Common myeloid progenitor, CD34-positive (primary cell): ENCODE data around the gene CLIC3.
A peak's percentile ranks its signal among the peaks of the same experiment; 100 is the strongest.

Experiments
- CTCF ChIA-PET: fragments of 350-600 bp; sonication (Branson Sonifier 250); formaldehyde crosslinking; loops from one replicate; lab custom pipeline; 2021; ENCODE audit warnings: antibody characterized with exemption; lab: Charles Lee
- POLR2A ChIA-PET: fragments of 350-600 bp; sonication (Branson Sonifier 250); formaldehyde crosslinking; loops from one replicate; lab custom pipeline; 2021; ENCODE audit warnings: antibody characterized with exemption; lab: Charles Lee
- DNase-seq, 3 donors: peaks; one replicate each; pipeline versions ENCODE4 v3.0.0 to v3.0.0-alpha.2; 2013
- H3K27ac ChIP-seq, 2 experiments: 1 replicate in 1 of 2; 2 replicates in 1 of 2; pipeline ENCODE4 v1.7.0; 2013; ENCODE audit warnings: inconsistent platforms in 2 of 2, low read length in 2 of 2, mild to moderate bottlenecking in 2 of 2, low read depth in 1 of 2, moderate library complexity in 1 of 2; ENCODE audit not compliant: severe bottlenecking in 2 of 2, insufficient read depth in 1 of 2, poor library complexity in 1 of 2
- H3K27me3 ChIP-seq, 5 experiments: replicated peaks in 2 of 5; 1 replicate in 3 of 5; 2 replicates in 2 of 5; pipeline versions ENCODE4 v1.6.1 to v1.7.0; 2013; ENCODE audit warnings: low read length in 4 of 5, mild to moderate bottlenecking in 2 of 5, moderate library complexity in 2 of 5, inconsistent platforms in 1 of 5; ENCODE audit not compliant: insufficient read depth in 5 of 5, control insufficient read depth in 4 of 5
- H3K36me3 ChIP-seq, 4 experiments: 1 replicate in 2 of 4; 2 replicates in 2 of 4; pipeline versions ENCODE4 v1.6.1 to v1.7.0; 2013; ENCODE audit warnings: low read length in 3 of 4, control low read depth in 1 of 4, mild to moderate bottlenecking in 1 of 4; ENCODE audit not compliant: control insufficient read depth in 4 of 4, insufficient read depth in 4 of 4
- H3K4me1 ChIP-seq, 4 experiments: 1 replicate in 3 of 4; 2 replicates in 1 of 4; pipeline versions ENCODE4 v1.6.1 to v1.7.1; 2013; ENCODE audit warnings: low read length in 3 of 4, mild to moderate bottlenecking in 3 of 4, control low read depth in 1 of 4, inconsistent platforms in 1 of 4, moderate library complexity in 1 of 4; ENCODE audit not compliant: control insufficient read depth in 4 of 4, insufficient read depth in 4 of 4; ENCODE audit errors: control extremely low read depth in 1 of 4
- H3K4me3 ChIP-seq, 7 experiments: 1 replicate in 4 of 7; 2 replicates in 3 of 7; pipeline versions ENCODE4 v1.5.1 to v1.7.0; 2013; ENCODE audit warnings: mild to moderate bottlenecking in 7 of 7, low read length in 6 of 7, moderate library complexity in 6 of 7, inconsistent platforms in 2 of 7, low read depth in 2 of 7, control low read depth in 1 of 7; ENCODE audit not compliant: insufficient read depth in 4 of 7, control insufficient read depth in 1 of 7; ENCODE audit errors: extremely low read depth in 1 of 7
- H3K9me3 ChIP-seq, 5 experiments: 1 replicate in 4 of 5; 2 replicates in 1 of 5; pipeline versions ENCODE4 v1.6.1 to v1.7.1; 2013; ENCODE audit warnings: low read length in 4 of 5, mild to moderate bottlenecking in 2 of 5, inconsistent platforms in 1 of 5, low read depth in 1 of 5, moderate library complexity in 1 of 5; ENCODE audit not compliant: control insufficient read depth in 4 of 5, insufficient read depth in 2 of 5; ENCODE audit errors: control extremely low read depth in 1 of 5
- WGBS: methylation state at CpG from one replicate; pipeline ENCODE4 v1.1.5; 2013; ENCODE audit not compliant: insufficient coverage; 5-methylcytosine and 5-hydroxymethylcytosine counted together

Gene CLIC3

GRCh38 chr9:137027369-137028262 is 31.2 kb upstream of the CLIC3 start, which contains the start of gene ABCA2:
TSS of gene ABCA2 (minus strand) at chr9:137028237. CDS start at chr9:137028140, 97 bp downstream.
- H3K27ac ChIP-seq: peak within 1 kb of the TSS; percentile 54 to 87
- CTCF ChIA-PET: interaction anchor here (0.6 to 11.1 kb wide), 14 partner anchors 10 to 84 kb away, joined by 3 to 109 read pairs (median 4); partner anchors contain the start of genes CLIC3, NPDC1, PAXX and SAPCD2
- peak within 1 kb of the TSS; percentile 51 to 83 (median 73) for H3K4me3 ChIP-seq
- WGBS: 6% methylated on average over 81 of the region's 95 CpGs
- peaks cover 0 to 71% (median 66%) of the 10 kb centered on the region in 4 experiments for H3K4me1 ChIP-seq
- H3K27me3 ChIP-seq: no peaks in the 10 kb centered on the region
- POLR2A ChIA-PET: no interaction called here
- no peak for DNase-seq
- peaks cover 0 to 15% (median 3%) of the 10 kb centered on the region in 4 experiments for H3K36me3 ChIP-seq
- no peaks in the 10 kb centered on the region for H3K9me3 ChIP-seq

- no peaks in the 10 kb centered on the region for H3K9me3 ChIP-seq
- H3K27me3 ChIP-seq: no peaks in the 10 kb centered on the region
- WGBS: 68% methylated on average over 4 of the region's 4 CpGs
- H3K4me3 ChIP-seq: peak overlapping the region in 5 of 7 experiments; percentile 54 to 80 (median 75)
- CTCF ChIA-PET: interaction anchor here (0.6 to 11.1 kb wide), 9 partner anchors 11 to 248 kb away, joined by 3 to 109 read pairs (median 4); partner anchors contain the start of genes NPDC1, PAXX and SAPCD2
- H3K36me3 ChIP-seq: peaks cover 0 to 20% (median 6%) of the 10 kb centered on the region in 4 experiments
- DNase-seq: no peak
- peaks cover 0 to 63% (median 58%) of the 10 kb centered on the region in 4 experiments for H3K4me1 ChIP-seq
- POLR2A ChIA-PET: no interaction called here
- H3K27ac ChIP-seq: no peak overlapping the region
Observed at GRCh38 chr9:137026828-137027227, 30.5 kb upstream of the CLIC3 start.

GRCh38 chr9:137026384-137026783 is 30.0 kb upstream of the CLIC3 start:
- Histone ChIP-seq H3K36me3 (peaks cover 0 to 20% (median 7%) of the 10 kb centered on the region in 4 experiments), H3K27ac (no peak overlapping the region), H3K27me3 (no peaks in the 10 kb centered on the region), H3K9me3 (no peaks in the 10 kb centered on the region), H3K4me1 (peaks cover 0 to 59% (median 53%) of the 10 kb centered on the region in 4 experiments), H3K4me3 (peak overlapping the region in 3 of 7 experiments; percentile 71 to 77 (median 75))
- ChIA-PET CTCF (interaction anchor here (0.6 to 11.1 kb wide), 10 partner anchors 11 to 248 kb away, joined by 3 to 109 read pairs (median 4); partner anchors contain the start of genes NPDC1 and PAXX), POLR2A (no interaction called here)
- WGBS: 100% methylated on average over 1 of the region's 2 CpGs
- no peak for DNase-seq

GRCh38 chr9:137025517-137025966 is 29.2 kb upstream of the CLIC3 start:
- peaks cover 0 to 27% (median 13%) of the 10 kb centered on the region in 4 experiments for H3K36me3 ChIP-seq
- ChIA-PET POLR2A (no interaction called here), CTCF (interaction anchor here (0.7 to 11.1 kb wide), 10 partner anchors 12 to 210 kb away, joined by 3 to 109 read pairs (median 4); partner anchors contain the start of genes CLIC3 and PAXX)
- H3K27ac ChIP-seq: no peak overlapping the region
- H3K4me3 ChIP-seq: no peak overlapping the region
- H3K27me3 ChIP-seq: no peaks in the 10 kb centered on the region
- 94% methylated on average over 18 of the region's 21 CpGs for WGBS
- H3K4me1 ChIP-seq: peaks cover 0 to 50% (median 45%) of the 10 kb centered on the region in 4 experiments
- no peak for DNase-seq
- no peaks in the 10 kb centered on the region for H3K9me3 ChIP-seq

GRCh38 chr9:137023583-137023991 is 27.2 kb upstream of the CLIC3 start:
- peaks cover 0 to 41% (median 26%) of the 10 kb centered on the region in 4 experiments for H3K36me3 ChIP-seq
- H3K9me3 ChIP-seq: no peaks in the 10 kb centered on the region
- POLR2A ChIA-PET: no interaction called here
- DNase-seq: no peak
- H3K4me3 ChIP-seq: no peak overlapping the region
- no peak overlapping the region for H3K27ac ChIP-seq
- no peaks in the 10 kb centered on the region for H3K27me3 ChIP-seq
- WGBS: 94% methylated on average over 13 of the region's 15 CpGs
- peaks cover 0 to 31% (median 27%) of the 10 kb centered on the region in 4 experiments for H3K4me1 ChIP-seq
- CTCF ChIA-PET: interaction anchor here (11.1 kb wide), 1 partner anchor 14 kb away, joined by 109 read pairs; no protein-coding TSS in a partner anchor

GRCh38 chr9:137023157-137023556 is 26.8 kb upstream of the CLIC3 start:
- peaks cover 0 to 42% (median 26%) of the 10 kb centered on the region in 4 experiments for H3K36me3 ChIP-seq
- H3K4me3 ChIP-seq: no peak overlapping the region
- no peaks in the 10 kb centered on the region for H3K9me3 ChIP-seq
- ChIA-PET CTCF (interaction anchor here (11.1 kb wide), 1 partner anchor 14 kb away, joined by 109 read pairs; no protein-coding TSS in a partner anchor), POLR2A (no interaction called here)
- H3K4me1 ChIP-seq: peaks cover 0 to 29% (median 25%) of the 10 kb centered on the region in 4 experiments
- no peak for DNase-seq
- H3K27ac ChIP-seq: no peak overlapping the region
- 94% methylated on average over 6 of the region's 7 CpGs for WGBS
- H3K27me3 ChIP-seq: no peaks in the 10 kb centered on the region
